Neural progenitor cell (in vitro differentiated cells): ENCODE results near the gene SMARCC1.

Source experiments
- EZH2 ChIP-seq: fragments of 200-600 bp; sonication (generic); IDR thresholded peaks from 2 replicates; pipeline ENCODE4 v1.6.1; 2017; ENCODE audit warnings: antibody characterized with exemption, mild to moderate bottlenecking, moderate library complexity
- TF ChIP-seq, protein P1 (sequence below): fragments of 200-600 bp; sonication (generic); IDR thresholded peaks from 2 replicates; pipeline ENCODE4 v1.5.1; 2017; ENCODE audit warnings: antibody characterized with exemption, mild to moderate bottlenecking

DNA sequence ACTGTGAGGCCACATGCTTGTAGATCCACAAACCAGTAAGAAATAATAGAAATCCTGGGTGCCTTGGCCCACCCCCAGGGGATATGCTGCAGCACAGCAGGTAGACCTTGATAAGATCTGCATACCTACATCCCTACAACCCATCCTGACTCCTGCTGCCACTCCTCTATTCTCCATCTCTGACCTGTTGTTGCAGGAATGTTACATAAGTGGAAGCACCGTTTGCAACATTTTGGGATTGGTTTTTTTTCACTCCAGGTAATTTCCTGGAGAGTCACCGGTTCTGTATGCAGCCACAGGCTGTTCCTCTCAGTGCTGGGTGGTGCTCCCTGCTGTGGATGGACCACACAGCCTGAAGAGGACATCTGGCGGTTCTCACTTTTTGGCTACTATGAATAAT lies 186.9 kb downstream of the SMARCC1 start:
- no peak for TF ChIP-seq EZH2
- TF ChIP-seq, protein P1, sequence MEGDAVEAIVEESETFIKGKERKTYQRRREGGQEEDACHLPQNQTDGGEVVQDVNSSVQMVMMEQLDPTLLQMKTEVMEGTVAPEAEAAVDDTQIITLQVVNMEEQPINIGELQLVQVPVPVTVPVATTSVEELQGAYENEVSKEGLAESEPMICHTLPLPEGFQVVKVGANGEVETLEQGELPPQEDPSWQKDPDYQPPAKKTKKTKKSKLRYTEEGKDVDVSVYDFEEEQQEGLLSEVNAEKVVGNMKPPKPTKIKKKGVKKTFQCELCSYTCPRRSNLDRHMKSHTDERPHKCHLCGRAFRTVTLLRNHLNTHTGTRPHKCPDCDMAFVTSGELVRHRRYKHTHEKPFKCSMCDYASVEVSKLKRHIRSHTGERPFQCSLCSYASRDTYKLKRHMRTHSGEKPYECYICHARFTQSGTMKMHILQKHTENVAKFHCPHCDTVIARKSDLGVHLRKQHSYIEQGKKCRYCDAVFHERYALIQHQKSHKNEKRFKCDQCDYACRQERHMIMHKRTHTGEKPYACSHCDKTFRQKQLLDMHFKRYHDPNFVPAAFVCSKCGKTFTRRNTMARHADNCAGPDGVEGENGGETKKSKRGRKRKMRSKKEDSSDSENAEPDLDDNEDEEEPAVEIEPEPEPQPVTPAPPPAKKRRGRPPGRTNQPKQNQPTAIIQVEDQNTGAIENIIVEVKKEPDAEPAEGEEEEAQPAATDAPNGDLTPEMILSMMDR: no peak
